Caco-2 (cell line): Measurements from ENCODE around the gene TMEM176B. TPM values are rescaled to one million over a fixed set of nuclear protein-coding genes. Genes with fewer than 3 reads are reported as not detected.

Experiments
- BruUV-seq: library from RNA; stranded (reverse); fragments of 400-500 nt; replicated peaks from 2 replicates; lab custom pipeline; 2021; lab: Mats Ljungman, UMichigan
- CTCF ChIA-PET: fragments of 300-600 bp; sonication (Branson Sonifier 250); formaldehyde crosslinking; loops from one replicate; lab custom pipeline; 2022; ENCODE audit warnings: antibody characterized with exemption; lab: Charles Lee
- POLR2A ChIA-PET: fragments of 300-600 bp; sonication (Branson Sonifier 250); formaldehyde crosslinking; loops from one replicate; lab custom pipeline; 2022; ENCODE audit warnings: antibody characterized with exemption; lab: Charles Lee
- DNase-seq, 2 experiments: peaks; one replicate each; pipeline versions ENCODE4 v3.0.0 to v3.0.0-alpha.2; 2020 to 2022
- H3K27me3 ChIP-seq: replicated peaks from 2 replicates; pipeline ENCODE4 v1.6.0; 2011; ENCODE audit warnings: low read length; ENCODE audit not compliant: control insufficient read depth, insufficient read depth
- H3K36me3 ChIP-seq: 2 replicates; pipeline ENCODE4 v1.5.1; 2011; ENCODE audit warnings: low read length; ENCODE audit not compliant: control insufficient read depth, insufficient read depth
- H3K4me1 ChIP-seq: fragments of 250-450 bp; sonication (Bioruptor Pico); 2 replicates; pipeline ENCODE4 v1.5.1; 2020; ENCODE audit warnings: mild to moderate bottlenecking
- H3K4me3 ChIP-seq: 2 replicates; pipeline ENCODE4 v1.5.1; 2011; ENCODE audit warnings: low read depth, mild to moderate bottlenecking, control low read depth, low read length
- H3K9me3 ChIP-seq: fragments of 250-450 bp; sonication (Bioruptor Pico); 2 replicates; pipeline ENCODE4 v1.5.1; 2020; ENCODE audit warnings: mild to moderate bottlenecking, moderate library complexity
- H3K27ac Mint-ChIP-seq: one replicate; pipeline ENCODE4 v1.8.0; 2022; ENCODE audit warnings: mixed read lengths; ENCODE audit not compliant: unreplicated experiment
- H3K27me3 Mint-ChIP-seq: one replicate; pipeline ENCODE4 v1.8.0; 2022; ENCODE audit warnings: mixed read lengths; ENCODE audit not compliant: insufficient read depth, unreplicated experiment
- H3K36me3 Mint-ChIP-seq: one replicate; pipeline ENCODE4 v1.8.0; 2022; ENCODE audit warnings: mild to moderate bottlenecking, mixed read lengths; ENCODE audit not compliant: insufficient read depth, unreplicated experiment
- H3K4me1 Mint-ChIP-seq: one replicate; pipeline ENCODE4 v1.8.0; 2022; ENCODE audit warnings: low read depth, mixed read lengths; ENCODE audit not compliant: unreplicated experiment
- H3K4me3 Mint-ChIP-seq: one replicate; pipeline ENCODE4 v1.8.0; 2022; ENCODE audit warnings: mild to moderate bottlenecking, moderate library complexity, mixed read lengths; ENCODE audit not compliant: unreplicated experiment
- H3K9me3 Mint-ChIP-seq: one replicate; pipeline ENCODE4 v1.8.0; 2022; ENCODE audit warnings: mixed read lengths; ENCODE audit not compliant: unreplicated experiment
- intact Hi-C: fragments of 100-400 bp; cut with micrococcal nuclease; formaldehyde crosslinking; loops from one replicate; pipeline ENCODE4 v1.10.0; 2022; ENCODE audit not compliant: unreplicated experiment
- total RNA-seq: library from RNA; stranded (reverse); gene quantifications from 2 replicates; pipeline ENCODE4 v1.2.3, GENCODE V29; 2022
- TF ChIP-seq, protein P1 (sequence below), 2 experiments: fragments of 200-600 bp in 1 of 2; IDR thresholded peaks; 1 replicate in 1 of 2; 2 replicates in 1 of 2; pipeline versions ENCODE4 v1.5.1 to v1.8.0; 2011 to 2022; ENCODE audit warnings: antibody characterized with exemption in 1 of 2, control low read depth in 1 of 2, inconsistent platforms in 1 of 2, low read depth in 1 of 2, low read length in 1 of 2, mild to moderate bottlenecking in 1 of 2, moderate library complexity in 1 of 2; ENCODE audit not compliant: insufficient read depth in 1 of 2, severe bottlenecking in 1 of 2, unreplicated experiment in 1 of 2

Gene TMEM176B
- total RNA-seq, 1 experiment from 2014 or later, result 35.8 TPM

DNA sequence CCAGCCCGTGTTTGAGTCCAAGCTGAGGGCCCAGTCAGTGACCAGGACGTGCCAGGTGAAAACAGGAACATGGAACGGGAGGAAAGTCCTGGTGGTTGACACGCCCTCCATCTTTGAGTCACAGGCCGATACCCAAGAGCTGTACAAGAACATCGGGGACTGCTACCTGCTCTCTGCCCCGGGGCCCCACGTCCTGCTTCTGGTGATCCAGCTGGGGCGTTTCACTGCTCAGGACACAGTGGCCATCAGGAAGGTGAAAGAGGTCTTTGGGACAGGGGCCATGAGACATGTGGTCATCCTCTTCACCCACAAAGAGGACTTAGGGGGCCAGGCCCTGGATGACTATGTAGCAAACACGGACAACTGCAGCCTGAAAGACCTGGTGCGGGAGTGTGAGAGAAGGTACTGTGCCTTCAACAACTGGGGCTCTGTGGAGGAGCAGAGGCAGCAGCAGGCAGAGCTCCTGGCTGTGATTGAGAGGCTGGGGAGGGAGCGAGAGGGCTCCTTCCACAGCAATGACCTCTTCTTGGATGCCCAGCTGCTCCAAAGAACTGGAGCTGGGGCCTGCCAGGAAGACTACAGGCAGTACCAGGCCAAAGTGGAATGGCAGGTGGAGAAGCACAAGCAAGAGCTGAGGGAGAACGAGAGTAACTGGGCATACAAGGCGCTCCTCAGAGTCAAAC lies 57.7 kb downstream of the TMEM176B start:
- Mint-ChIP-seq H3K36me3 (no peaks in the 10 kb centered on the region), H3K4me3 (no peak overlapping the region), H3K27me3 (peaks cover 27% of the 10 kb centered on the region), H3K9me3 (no peaks in the 10 kb centered on the region), H3K27ac (no peak overlapping the region), H3K4me1 (peaks cover 7% of the 10 kb centered on the region)
- no TSS peak for BruUV-seq
- TF ChIP-seq, protein P1, sequence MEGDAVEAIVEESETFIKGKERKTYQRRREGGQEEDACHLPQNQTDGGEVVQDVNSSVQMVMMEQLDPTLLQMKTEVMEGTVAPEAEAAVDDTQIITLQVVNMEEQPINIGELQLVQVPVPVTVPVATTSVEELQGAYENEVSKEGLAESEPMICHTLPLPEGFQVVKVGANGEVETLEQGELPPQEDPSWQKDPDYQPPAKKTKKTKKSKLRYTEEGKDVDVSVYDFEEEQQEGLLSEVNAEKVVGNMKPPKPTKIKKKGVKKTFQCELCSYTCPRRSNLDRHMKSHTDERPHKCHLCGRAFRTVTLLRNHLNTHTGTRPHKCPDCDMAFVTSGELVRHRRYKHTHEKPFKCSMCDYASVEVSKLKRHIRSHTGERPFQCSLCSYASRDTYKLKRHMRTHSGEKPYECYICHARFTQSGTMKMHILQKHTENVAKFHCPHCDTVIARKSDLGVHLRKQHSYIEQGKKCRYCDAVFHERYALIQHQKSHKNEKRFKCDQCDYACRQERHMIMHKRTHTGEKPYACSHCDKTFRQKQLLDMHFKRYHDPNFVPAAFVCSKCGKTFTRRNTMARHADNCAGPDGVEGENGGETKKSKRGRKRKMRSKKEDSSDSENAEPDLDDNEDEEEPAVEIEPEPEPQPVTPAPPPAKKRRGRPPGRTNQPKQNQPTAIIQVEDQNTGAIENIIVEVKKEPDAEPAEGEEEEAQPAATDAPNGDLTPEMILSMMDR (IDR thresholded peaks at IDR 0.05; ENCODE audit: insufficient read depth in 1 of 2, low read depth in 1 of 2, low read length in 1 of 2, severe bottlenecking in 1 of 2, unreplicated experiment in 1 of 2), result no peak
- no peaks in the 10 kb centered on the region for H3K4me1 ChIP-seq
- no peaks in the 10 kb centered on the region for H3K9me3 ChIP-seq
- peaks cover 1% of the 10 kb centered on the region; the same call in 1 of the 2 replicates for H3K27me3 ChIP-seq
- POLR2A ChIA-PET, result no interaction called here
- intact Hi-C loops, result no loop called here
- no peak for DNase-seq
- H3K36me3 ChIP-seq, result no peaks in the 10 kb centered on the region
- no peak overlapping the region for H3K4me3 ChIP-seq
- CTCF ChIA-PET, result interaction anchor here (0.5 kb wide), 1 partner anchor 251 kb away, joined by 4 read pairs; no protein-coding TSS in a partner anchor

Other genes starting within 250 kb of the TMEM176B start
- not detected in 2 replicates for gene GIMAP4, start 233.0 kb downstream of the TMEM176B start, total RNA-seq
- gene GIMAP6, start 168.0 kb downstream of the TMEM176B start, total RNA-seq, result not detected in 2 replicates
- not detected in 2 replicates for gene GIMAP2, start 114.7 kb downstream of the TMEM176B start, total RNA-seq
- gene GIMAP1, start 83.8 kb downstream of the TMEM176B start, total RNA-seq, result not detected in 2 replicates
- not detected in 2 replicates for gene GIMAP5, start 62.9 kb downstream of the TMEM176B start, total RNA-seq
- 38.7 and 49.6 TPM in 2 replicates for gene TMEM176A, start 405 bp upstream of the TMEM176B start, total RNA-seq
- 3.5 and 4.5 TPM in 2 replicates for gene AOC1, start 52.2 kb upstream of the TMEM176B start, total RNA-seq
- 0.60 and 0.66 TPM in 2 replicates for gene KCNH2, start 178.0 kb upstream of the TMEM176B start, total RNA-seq
- 1.1 TPM in 1 of 2 replicates, not detected in the other for gene NOS3, start 190.7 kb upstream of the TMEM176B start, total RNA-seq
- 4.3 and 4.8 TPM in 2 replicates for gene ATG9B, start 224.1 kb upstream of the TMEM176B start, total RNA-seq
- 30.1 and 30.8 TPM in 2 replicates for gene ABCB8, start 228.1 kb upstream of the TMEM176B start, total RNA-seq
- gene ASIC3, start 248.2 kb upstream of the TMEM176B start, total RNA-seq, result 0.70 and 1.1 TPM in 2 replicates